GM19397 (cell line): Measurements from ENCODE around the gene OR2C3.
"Not testable (repeated sequence)": the region's sequence is repeated elsewhere in the genome, so short reads cannot be mapped to it uniquely, and the experiment has no call there.

Experiments
- ATAC-seq: cut with Tn5 transposase; IDR thresholded peaks from one replicate; pipeline ENCODE4 v1.9.1; 2021; ENCODE audit warnings: mild to moderate bottlenecking, moderate library complexity; ENCODE audit not compliant: unreplicated experiment

OR2C3 gene

GRCh38 chr1:247518613-247518891 is 17.7 kb downstream of the OR2C3 start:
- no peak for ATAC-seq

- ATAC-seq = no peak
Observed at GRCh38 chr1:247517795-247518612, 18.2 kb downstream of the OR2C3 start.

GRCh38 chr1:247506831-247507230 is 29.4 kb downstream of the OR2C3 start:
- ATAC-seq = no peak

DNA sequence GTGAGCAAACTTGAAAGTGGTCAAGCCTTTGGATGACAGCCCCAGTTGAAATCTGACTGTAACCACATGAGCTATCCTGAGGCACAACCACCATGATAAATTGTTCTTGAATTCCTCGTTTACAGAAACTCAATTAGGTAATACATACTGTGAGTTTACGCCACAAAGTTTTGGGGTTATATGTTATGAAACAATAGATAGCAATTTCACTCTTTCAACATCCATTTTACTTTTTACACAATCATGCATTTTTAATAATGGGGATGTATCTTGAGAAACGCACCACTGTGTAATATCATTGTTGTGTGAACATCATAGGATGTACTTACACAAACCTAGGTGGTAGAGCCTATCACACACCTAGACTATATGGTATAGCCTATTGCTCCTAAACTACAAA is 35.4 kb downstream of the OR2C3 start:
- ATAC-seq = no peak

DNA sequence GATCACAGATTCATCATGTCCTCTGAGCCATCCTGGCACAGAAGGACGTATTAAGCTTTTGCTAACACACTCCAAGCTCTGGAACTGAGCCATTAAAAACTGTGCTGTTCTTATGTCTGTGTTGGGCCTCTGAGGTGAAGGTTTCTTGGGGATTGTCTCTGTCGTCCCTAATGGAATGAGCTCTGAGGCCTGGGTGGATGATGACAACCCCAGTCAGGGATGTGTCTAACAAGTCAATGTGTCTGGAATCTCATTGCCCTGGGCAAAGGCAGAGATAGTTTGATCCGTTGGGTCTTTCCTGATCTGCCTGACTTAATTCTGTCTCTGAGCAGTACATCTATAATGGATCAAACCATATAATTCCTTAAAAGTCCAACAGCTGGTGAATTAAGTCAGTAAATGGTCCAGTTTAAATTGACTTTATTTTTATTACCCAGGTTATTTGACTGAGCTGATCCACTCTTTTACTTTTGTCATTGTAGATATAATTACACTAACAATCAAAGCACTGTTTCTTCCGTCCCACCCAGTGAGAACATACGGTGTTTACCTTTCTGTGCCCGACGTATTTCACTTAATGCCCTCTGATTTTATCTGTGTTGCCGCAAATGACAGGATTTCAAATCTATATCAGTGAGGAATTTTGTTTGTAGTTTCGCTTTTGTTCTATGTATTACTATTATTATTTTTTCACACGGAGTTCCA is 39.5 kb downstream of the OR2C3 start:
- no peak for ATAC-seq

GRCh38 chr1:247494767-247495166 is 41.5 kb downstream of the OR2C3 start:
- no peak for ATAC-seq

DNA sequence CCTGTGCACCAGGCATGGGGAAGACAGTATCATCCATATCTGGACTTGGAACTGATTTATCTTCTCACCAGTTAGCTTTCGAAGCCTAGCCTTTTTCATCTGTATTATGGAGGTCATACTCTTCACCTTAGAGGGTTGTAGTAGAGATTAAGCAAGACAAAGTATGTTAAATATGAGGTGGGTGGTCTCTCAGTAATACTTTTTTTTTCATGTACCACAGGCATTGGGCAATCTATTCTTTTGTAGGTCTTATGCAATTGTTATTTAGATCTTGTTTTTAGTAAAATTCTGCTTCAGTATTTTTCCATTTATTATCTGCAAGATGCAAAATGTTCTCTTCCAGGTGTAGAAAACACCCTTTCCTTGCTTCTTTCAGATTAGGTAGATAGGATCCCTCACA is 43.1 kb downstream of the OR2C3 start:
- ATAC-seq = no peak

DNA sequence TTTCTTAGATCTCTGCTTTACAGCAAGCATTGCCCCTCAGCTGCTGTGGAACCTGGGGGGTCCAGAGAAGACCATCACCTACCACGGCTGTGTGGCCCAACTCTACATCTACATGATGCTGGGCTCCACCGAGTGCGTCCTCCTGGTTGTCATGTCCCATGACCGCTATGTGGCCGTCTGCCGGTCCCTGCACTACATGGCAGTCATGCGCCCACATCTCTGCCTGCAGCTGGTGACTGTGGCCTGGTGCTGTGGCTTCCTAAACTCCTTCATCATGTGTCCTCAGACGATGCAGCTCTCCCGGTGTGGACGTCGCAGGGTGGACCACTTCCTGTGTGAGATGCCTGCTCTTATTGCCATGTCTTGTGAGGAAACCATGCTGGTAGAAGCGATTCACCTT is 44.9 kb downstream of the OR2C3 start:
- ATAC-seq = no peak

DNA sequence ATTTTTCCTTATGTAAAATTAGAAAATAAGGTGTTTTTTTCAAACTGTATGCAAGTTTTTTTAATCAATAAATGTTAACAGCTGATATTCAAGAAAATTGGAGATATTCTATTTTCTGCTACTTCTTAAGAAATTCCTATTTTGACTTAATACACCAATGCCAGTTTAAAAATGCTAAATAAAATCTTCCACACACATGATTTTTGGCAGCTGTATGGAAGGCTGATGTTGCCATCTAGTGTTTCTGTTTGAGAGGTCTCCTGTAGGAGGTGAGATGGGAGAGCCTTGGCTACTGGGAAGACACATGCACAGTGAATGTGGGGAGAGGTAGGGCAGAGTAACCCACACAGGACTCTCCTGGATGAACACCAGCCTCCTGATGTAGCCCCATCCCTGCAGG is 49.2 kb downstream of the OR2C3 start:
- ATAC-seq = no peak

GRCh38 chr1:247482747-247483146 is 53.5 kb downstream of the OR2C3 start:
- ATAC-seq = no peak

DNA sequence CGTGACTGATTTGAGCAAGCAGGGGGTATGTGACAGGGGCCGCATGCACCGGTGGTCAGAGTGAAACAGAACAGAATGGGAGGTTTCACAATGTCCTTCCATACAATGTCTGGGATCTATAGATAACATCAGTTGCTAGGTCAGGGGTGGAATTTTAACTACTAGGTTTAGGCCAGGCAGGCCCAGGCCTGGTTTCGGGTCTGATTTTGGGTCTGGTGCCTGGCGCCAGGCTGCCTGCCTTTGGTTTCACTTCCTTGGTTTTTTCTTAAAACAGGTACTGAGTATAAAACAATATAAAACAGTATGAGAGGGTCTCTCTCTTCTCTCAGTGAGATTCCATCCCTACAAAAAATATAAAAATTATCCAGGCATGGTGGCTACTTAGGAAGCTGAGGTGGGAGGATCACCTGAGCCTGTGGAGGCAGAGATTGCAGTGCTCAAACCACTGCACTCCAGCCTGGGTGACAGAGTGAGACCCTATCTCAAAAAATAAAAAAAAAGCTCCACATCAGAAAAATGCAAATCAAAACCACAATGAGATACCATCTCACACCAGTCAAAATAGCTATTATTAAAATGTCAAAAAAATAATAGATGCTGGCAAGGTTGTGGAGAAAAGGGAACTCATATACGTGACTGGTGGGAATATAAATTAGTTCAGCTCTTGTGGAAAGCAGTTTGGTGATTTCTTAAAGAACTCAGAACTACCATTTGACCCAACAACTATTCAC is 59.7 kb downstream of the OR2C3 start:
- ATAC-seq = not testable (repeated sequence)

DNA sequence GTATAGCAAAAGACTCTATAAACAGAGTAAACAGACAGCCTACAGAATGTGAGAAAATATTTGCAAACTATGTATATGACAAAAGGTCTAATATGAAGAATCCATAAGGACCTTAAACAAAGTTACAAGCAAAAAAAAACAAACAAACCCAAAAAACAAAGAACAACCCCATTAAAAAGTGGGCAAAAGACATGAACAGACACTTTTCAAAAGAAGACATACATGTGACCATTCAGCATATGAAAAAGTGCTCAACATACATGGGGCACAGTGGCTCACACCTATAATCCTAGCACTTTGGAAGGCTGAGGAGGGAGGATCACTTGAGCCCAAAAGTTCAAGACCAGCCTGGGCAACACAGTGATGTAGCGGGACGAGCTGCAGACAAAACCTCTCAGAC is 60.4 kb downstream of the OR2C3 start:
- ATAC-seq = no peak
